ENCODE measurements around the gene RBM42. TPM values are rescaled to one million over a fixed set of nuclear protein-coding genes. Genes with fewer than 3 reads are reported as not detected.
"Not testable (repeated sequence)": the region's sequence is repeated elsewhere in the genome, so short reads cannot be mapped to it uniquely, and the experiment has no call there.

Gene RBM42
- polyA plus RNA-seq, 4 donors: 57.9 to 94.9 (median 60.8) TPM

DNA sequence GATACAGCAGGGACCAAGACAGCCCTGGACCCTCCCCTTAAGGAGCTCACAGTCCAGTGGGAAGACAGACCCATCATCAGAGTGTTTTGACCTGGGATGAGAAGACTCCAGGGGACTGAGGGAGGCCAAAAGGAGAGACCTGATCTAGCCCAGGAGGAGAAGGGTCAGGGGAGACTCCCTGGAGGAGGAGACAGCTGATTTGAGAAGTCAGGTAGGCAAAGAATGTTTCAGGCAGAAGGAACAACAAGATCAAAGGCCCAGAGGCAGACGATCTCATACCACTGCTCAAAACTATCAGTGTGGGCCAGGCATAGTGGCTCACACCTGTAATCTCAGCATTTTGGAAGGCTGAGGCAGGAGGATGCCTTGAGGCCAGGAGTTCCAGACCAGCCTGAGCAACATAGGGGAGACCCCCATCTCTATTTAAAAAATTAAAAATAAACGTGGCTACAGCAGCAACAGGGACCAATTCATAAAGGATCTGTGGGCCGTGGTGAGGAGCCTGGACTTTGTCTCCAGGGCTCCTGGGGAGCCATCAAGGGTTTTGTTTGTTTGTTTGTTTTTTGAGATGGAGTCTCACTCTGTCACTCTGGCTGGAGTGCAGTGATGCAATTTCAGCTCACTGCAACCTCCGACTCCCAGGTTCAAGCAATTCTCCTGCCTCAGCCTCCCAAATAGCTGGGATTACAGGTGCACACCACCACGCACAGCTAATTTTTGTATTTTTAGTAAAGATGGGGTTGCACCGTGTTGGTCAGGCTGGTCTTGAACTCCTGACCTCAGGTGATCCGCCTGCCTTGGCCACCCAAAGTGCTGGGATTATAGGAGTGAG, 17.1 kb downstream of the RBM42 start:
- no peak for DNase-seq (ENCODE audit: low read depth in 4 of 4, low spot score in 3 of 4)

DNA sequence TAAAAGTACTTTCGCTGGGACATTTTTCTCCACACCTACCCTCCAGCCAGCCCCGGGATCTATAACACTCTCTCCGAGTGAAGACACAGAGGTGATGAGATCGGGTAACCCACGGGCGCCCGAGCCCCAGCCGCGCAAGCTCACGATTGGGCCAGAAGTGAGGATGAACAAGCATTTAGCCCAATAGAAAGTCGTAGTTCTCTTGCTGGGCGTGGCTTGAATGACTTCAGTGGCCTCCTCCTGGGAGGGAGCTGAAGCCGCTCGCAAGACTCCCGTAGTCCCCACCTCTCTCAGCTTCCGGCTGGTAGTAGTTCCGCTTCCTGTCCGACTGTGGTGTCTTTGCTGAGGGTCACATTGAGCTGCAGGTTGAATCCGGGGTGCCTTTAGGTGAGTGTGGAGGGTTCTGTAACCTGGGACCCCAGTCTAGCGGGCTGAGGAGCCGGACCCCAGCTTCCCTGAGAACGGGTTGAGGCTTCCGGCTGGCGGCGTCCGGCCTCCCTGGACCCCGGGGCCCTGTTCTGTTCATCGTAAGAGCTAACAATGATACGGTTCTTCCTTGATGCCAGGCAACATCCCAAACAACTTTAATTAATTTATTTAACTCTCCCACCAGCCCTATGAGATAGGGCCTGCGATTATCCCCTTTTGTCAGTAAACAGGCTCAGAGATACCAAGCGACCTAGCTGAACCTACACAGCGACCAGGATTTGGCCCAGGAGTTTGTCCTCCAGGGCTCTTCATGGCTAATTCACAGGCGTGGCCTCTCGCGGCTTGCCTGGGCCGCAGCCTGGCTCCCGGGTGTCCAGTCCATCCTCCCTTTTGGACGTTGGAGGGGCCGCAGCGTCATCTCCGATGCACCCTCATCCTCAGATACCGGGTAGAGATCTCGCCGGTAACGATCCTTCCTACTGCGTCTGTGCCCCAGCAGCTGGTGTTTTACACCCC, 19.5 kb downstream of the RBM42 start, which contains the start of gene COX6B1:
Gene COX6B1 (plus strand): TSS at position 307 of the 945 bp plus-strand sequence. CDS start 2,921 bp downstream, outside the sequence.
- DNase-seq (ENCODE audit: low read depth in 4 of 4, low spot score in 3 of 4): peak; percentile 74 to 94 (median 91)

DNA sequence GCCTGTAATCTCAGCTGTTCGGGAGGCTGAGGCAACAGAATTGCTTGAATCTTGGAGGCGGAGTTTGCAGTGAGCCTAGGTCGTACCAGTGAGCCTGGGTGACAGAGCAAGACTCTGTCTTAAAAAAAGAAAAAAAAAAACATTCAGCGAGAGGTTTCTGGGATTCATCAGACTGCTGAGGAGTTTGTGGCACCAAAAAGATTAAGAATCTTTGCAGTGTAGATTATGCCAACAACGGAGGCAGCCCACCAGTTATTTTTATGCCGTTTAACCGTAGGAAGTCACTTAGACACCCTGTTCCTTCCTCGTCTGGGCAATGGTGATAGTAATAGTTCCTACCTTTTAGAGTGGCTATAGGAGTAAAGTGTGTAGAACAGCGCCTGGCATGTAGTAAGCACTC, 21.7 kb downstream of the RBM42 start:
- no peak for DNase-seq (ENCODE audit: low read depth in 4 of 4, low spot score in 3 of 4)

DNA sequence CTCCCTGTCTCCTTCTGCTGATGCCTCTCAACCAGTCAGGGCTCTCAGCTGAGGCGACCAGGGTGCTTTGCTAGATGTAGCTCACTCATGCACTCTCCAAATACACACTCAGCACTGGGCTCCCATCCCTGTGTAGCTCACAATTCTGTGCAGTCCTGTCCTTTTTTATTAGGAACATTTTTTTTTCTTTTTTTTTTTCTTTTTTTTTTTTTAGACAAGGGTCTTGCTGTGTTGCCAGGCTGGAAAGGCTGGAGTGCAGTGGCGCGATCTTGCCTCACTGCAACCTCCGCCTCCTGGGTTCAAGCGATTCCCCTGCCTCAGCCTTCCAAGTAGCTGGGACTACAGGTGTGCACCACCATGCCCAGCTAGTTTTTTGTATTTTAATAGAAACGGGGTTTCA, 26.0 kb downstream of the RBM42 start:
- not testable (repeated sequence) for DNase-seq (ENCODE audit: low read depth in 4 of 4, low spot score in 3 of 4)

DNA sequence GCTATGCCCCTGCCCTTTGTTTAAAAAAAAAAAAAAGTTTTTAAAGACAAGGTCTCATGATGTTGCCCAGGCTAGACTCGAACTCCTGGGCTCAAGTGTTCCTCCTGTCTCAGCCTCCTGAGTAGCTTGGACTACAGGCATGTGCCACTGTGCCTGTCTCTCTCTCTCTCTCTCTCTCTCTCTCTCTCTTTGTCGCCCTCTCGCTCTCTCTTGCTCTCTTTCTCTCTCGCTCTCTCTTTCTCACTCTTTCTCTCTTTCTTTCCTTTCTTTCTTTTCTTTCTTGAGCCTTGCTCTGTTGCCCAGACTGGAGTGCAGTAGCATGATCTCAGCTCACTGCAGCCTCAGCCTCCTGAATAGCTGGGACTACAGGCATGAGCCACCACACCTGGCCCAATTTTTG, 26.8 kb downstream of the RBM42 start:
- DNase-seq (ENCODE audit: low read depth in 4 of 4, low spot score in 3 of 4): no peak

DNA sequence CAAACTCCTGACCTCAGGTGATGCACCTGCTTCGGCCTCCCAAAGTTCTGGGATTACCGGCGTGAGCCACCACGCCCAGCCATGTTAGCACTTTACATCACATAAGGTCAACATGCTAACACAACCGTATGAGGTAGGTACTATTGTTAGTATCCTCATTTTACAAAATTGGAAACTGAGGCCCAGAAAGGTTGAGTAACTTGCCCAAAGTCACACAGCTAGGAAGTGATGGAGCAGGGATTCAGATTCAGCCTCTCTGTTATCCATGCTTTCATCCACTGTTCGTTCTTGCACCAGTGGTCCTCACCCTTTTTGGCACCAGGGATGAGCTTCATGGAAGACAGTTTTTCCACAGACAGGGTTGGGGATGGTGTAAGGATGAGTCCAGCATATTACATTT, 27.9 kb downstream of the RBM42 start:
- DNase-seq (ENCODE audit: low read depth in 4 of 4, low spot score in 3 of 4): no peak

DNA sequence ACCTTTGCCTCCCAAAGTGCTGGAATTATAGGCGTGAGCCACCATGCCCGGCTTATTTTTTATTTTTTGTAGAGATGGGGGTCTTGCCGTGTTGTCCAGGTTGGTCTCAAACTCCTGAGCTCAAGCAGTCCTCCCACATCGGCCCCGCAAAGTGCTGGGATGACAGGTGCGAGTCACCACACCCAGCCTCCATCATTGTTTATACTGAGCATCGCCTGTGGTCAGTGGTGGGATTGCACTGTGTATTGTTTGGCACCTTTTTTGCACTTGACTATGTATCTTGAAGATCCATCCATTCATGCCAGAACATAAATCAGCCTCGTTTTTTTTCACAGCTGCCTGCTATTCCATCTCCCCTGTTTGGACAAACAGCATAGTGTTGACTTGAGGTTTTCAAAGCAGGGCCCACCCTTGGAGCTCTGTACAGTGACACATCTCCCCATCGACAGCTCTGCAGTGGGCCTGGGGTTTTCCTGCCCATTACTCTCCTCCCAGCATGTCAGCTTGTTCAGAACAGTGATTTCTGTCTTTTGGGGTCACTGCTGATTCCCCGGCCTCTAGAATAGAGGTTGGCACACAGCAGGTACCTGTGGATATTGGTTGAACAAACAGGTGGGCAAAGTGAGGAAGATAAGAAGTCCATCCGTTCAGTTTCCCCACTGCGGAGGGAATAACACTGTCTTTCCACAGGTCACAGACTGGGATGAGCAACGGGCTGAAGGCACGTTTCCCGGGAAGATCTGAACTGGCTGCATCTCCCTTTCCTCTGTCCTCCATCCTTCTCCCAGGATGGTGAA, 29.3 kb downstream of the RBM42 start:
- no peak for DNase-seq (ENCODE audit: low read depth in 4 of 4, low spot score in 3 of 4)

DNA sequence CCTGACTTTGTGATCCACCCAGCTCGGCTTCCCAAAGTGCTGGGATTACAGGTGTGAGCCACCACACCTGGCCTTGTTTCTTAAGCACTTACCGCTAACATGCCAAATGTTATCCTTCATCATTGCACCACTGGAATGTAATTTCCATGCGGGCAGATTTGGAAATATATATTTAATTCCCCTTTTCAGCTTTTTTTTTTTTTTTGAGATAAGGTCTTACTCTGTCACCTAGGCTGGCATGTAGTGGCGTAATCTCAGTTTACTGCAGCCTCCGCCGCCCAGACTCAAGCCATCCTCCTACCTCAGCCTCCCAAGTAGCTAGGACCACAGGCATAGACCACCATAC, 33.1 kb downstream of the RBM42 start:
- DNase-seq (ENCODE audit: low read depth in 4 of 4, low spot score in 3 of 4): no peak

DNA sequence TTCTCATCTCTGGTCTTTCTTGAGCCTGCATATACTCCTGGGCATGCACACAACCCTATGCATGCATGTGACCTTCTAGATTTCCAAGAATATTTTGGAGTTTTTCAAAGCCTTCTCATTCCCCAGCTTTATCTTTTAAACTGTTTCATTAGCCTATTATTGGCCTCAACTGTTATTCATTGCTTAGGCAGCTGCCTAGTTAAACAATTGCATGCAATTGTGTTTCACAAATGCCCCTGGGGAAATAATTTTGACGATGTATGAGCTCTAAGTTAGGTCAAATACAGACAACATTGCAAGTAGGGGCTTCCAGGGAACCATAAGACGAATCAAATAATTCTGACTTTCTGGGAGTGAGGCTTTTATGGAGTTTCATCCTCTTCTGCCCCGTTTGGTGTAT, 35.1 kb downstream of the RBM42 start:
- DNase-seq (ENCODE audit: low read depth in 4 of 4, low spot score in 3 of 4): no peak

DNA sequence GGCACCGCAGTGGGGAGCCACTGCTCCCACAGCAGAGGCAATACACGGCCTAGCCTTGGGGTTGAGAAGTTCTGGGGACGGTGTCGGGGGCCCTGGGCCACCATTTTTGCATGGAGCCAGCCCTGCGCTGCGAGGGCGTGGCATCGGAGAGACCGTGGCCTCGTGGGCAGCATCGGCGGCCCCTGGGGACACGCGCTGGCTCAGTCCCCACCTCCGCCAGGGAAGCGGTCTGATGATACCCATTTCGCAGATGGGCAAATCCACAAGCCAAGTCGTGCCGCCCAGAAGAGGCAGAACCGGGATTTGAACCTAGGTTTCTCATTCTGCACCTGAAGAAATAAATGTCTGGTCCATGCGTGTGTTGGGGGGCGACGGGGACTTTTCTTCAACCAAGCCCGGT, 36.3 kb downstream of the RBM42 start:
- DNase-seq (ENCODE audit: low read depth in 4 of 4, low spot score in 3 of 4): no peak

DNA sequence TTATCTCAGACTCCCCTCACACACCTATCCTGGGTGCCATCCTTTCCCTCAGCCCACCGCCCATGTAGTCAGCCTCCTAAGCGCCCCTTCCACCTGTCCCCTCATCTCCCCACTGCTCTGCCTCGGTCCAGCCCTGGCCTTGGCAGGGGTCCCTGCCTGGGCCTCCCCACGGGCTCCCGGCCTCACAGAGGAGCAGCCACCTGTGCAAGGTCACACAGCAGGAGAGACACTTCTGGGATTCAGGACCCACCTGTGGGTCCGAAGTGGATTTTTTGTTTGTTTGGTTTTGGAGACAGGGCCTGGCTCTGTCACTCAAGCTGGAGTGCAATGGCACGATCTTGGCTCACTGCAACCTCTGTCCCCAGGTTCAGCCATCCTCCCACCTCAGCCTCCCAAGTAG, 36.8 kb downstream of the RBM42 start:
- DNase-seq (ENCODE audit: low read depth in 4 of 4, low spot score in 3 of 4): no peak

DNA sequence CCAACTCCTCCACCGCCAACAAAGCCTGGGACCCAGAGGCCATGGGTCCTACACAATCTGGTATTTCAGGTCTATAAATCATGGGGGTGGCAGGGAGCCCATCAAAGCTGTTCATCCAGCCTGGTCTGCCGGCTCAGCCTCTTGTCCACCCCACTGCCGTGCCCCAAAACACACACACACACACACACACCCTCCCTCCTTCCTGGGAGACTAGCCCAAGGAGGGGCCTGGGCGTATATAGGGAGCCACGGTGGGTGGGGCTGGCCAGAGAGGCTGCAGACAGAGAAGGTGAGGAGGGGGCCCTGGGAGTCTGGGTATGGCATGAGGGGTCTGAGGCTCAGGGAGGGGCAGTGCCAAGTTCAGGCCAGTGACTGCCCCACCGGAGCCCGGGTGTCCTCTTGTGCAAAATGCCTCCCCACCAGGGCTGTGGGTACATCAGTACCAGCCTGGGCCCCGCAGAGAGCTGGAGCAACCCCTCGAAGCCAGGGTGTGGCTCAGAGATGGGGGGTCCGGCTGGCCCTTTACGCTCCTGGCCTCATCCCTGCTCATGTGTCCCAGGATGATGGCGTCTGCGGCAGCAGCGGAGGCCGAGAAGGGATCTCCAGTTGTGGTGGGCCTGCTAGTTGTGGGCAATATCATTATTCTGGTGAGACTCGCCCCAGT, 37.5 kb downstream of the RBM42 start, which contains the start of gene UPK1A:
Gene UPK1A (plus strand): TSS at position 267 of the 663 bp plus-strand sequence. CDS start 296 bp downstream, at position 563.
- DNase-seq (ENCODE audit: low read depth in 4 of 4, low spot score in 3 of 4): no peak

DNA sequence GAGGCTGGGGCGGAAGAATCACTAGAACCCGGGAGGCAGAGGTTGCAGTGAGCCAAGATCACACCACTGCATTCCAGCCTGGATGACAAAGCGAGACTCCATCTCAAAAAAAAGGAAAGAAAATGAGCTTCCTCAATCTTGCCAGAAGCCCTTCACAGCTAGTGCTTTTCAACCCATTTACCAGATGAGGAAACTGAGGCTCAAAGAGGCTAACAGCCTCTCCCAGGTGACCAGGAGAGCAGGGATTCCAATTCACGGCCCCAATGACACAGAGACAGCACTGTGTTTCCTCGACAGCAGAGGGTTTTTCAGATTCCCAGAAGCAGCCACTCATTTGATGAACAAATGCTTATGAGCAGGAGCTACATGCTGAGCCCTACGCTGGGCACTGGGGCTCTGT, 40.7 kb downstream of the RBM42 start:
- no peak for DNase-seq (ENCODE audit: low read depth in 4 of 4, low spot score in 3 of 4)

DNA sequence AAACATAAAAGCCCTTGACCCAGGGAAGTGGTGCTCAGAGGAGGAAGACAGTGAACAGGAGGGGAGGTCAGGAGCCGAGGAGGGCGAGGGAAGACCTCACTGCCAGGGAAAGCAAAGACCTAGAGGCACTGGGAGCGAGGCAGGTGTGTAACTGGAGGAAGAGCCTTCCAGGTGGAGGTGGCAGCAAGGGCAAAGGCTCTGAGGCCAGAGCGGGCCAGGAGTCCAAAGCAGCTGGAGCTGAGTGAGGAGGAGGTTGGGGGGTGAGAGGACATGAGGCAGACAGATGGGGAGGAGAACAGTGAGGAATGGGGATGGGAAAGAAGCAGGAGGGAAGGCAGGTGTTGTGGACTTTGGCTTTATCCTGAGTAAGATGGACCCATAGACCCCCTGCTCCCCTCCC, 41.1 kb downstream of the RBM42 start:
- DNase-seq (ENCODE audit: low read depth in 4 of 4, low spot score in 3 of 4): no peak

DNA sequence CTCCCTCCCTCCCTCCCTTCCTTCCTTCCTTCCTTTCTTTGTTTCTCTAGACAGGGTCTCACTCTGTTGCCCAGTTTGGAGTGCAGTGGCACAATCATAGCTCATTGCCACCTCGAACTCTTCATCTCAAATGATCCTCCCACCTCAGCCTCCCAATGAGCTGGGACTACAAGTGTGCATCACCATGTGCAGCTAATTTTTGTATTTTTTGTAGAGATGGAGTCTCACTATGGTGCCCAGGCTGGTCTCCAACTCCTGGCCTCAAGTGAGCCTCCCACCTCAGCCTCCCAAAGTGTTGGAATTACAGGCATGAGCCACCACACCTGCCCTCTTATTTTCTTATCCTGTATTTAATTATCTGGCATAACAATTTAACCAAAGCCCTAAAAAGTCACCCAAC, 41.9 kb downstream of the RBM42 start:
- no peak for DNase-seq (ENCODE audit: low read depth in 4 of 4, low spot score in 3 of 4)

DNA sequence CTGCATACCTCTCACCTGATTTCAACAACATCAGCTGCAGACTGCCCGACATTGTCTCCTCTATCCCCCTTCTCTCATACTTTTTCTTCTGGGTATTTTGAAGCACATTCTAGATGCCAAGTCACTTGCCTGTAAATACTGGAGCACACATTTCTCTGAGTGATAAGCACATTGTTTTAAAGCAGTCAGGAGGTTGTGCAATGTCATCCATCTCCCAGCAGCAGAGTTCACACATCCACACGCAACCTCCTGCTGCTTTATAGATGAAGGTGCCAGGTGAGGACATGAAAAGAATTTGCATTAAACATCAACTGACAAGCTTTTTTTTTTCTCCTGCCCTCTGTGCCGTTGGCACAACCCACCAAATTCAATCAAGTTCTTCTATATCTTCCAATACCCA, 43.0 kb downstream of the RBM42 start:
- no peak for DNase-seq (ENCODE audit: low read depth in 4 of 4, low spot score in 3 of 4)

DNA sequence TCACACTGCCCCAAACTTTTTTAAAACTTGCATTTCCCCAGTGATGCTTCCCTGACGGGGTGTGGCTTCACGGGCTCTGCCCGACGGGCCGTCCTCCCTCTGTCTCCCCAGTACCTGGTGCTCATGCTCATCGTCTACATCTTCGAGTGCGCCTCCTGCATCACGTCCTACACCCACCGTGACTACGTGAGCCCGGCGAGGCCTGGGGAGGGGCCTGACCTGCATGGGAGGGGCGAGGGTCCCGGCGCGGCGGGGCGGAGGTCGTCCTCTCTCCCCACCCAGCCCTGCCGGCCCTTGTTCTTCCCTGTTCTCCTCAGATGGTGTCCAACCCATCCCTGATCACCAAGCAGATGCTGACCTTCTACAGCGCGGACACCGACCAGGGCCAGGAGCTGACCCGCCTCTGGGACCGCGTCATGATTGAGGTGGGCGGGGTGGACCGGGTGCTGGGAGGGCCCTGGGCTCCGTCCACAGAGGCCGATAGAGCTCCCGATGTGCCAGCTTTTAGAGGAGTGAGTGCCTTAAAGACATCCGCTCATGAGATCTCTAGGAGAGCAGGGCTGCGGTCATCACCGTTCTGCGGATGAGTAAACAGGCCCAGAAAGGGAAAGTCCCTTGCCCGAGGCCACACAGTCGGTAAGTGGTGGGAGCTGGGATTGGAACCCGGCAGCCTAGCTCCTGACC, 44.4 kb downstream of the RBM42 start:
- DNase-seq (ENCODE audit: low read depth in 4 of 4, low spot score in 3 of 4): no peak

DNA sequence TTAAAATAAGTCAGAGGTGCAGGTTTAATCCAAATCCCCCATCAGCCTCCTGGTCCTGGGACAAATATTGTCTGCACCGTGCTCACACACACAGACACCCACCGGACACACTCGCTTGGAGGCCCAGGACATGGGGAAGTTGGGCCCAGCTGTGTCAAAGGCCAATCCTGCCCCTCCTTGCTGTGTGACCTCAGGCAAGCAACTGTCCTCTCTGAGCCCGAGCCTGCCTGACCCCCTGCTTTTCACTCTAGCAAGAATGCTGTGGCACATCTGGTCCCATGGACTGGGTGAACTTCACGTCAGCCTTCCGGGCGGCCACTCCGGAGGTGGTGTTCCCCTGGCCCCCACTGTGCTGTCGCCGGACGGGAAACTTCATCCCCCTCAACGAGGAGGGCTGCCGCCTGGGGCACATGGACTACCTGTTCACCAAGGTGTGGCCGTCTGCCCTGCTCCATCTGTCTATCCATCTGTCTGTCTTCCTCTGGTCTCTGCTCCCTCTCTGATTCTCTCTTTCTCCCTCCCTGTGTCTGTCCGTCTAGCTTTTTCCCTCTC, 46.8 kb downstream of the RBM42 start:
- no peak for DNase-seq (ENCODE audit: low read depth in 4 of 4, low spot score in 3 of 4)
